ENCODE results near the gene SEMA5B. TPM values are rescaled to one million over a fixed set of nuclear protein-coding genes. Genes with fewer than 3 reads are reported as not detected.

Gene SEMA5B
- total and polyA plus RNA-seq, 12 donors, result 1.3 to 12.7 (median 7.4) TPM

DNA sequence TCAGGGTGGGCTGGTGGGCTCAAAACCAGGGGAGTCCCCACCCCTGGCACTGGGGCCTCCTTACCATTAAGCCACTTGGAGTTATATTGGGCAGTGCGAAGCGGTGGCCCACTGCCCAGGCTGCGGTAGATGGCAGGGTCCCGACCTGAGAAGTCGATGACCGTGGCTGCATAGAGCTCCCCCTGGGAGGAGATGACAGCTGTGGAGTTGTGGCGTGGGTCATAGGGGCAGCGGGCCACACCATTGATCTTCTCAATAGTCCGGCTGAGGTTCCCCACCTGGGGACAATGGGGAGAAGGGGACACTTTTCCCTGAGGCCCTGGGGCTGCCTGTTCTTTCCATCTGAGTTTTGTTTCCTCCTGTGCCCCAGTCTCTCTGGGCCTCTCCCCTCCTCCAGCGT lies 99.8 kb downstream of the SEMA5B start:
- no peaks in the 10 kb centered on the region for H3K36me3 ChIP-seq
- ATAC-seq (no peak), DNase-seq (no peak)
- TF ChIP-seq, protein P1, sequence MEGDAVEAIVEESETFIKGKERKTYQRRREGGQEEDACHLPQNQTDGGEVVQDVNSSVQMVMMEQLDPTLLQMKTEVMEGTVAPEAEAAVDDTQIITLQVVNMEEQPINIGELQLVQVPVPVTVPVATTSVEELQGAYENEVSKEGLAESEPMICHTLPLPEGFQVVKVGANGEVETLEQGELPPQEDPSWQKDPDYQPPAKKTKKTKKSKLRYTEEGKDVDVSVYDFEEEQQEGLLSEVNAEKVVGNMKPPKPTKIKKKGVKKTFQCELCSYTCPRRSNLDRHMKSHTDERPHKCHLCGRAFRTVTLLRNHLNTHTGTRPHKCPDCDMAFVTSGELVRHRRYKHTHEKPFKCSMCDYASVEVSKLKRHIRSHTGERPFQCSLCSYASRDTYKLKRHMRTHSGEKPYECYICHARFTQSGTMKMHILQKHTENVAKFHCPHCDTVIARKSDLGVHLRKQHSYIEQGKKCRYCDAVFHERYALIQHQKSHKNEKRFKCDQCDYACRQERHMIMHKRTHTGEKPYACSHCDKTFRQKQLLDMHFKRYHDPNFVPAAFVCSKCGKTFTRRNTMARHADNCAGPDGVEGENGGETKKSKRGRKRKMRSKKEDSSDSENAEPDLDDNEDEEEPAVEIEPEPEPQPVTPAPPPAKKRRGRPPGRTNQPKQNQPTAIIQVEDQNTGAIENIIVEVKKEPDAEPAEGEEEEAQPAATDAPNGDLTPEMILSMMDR (IDR thresholded peaks at IDR 0.05), result no peak
- intact Hi-C loops (cut with DNase I), result no loop called here
- H3K4me3 ChIP-seq, result no peak overlapping the region
- H3K27ac ChIP-seq, result no peak overlapping the region
- peaks cover 0 to 21% (median 0%) of the 10 kb centered on the region in 7 donors for H3K27me3 ChIP-seq
- peaks cover 0 to 16% (median 0%) of the 10 kb centered on the region in 9 donors for H3K4me1 ChIP-seq
- 92 to 94% methylated on average over 10 of the region's 10 CpGs for WGBS, 2 donors
- no peaks in the 10 kb centered on the region for H3K9me3 ChIP-seq

DNA sequence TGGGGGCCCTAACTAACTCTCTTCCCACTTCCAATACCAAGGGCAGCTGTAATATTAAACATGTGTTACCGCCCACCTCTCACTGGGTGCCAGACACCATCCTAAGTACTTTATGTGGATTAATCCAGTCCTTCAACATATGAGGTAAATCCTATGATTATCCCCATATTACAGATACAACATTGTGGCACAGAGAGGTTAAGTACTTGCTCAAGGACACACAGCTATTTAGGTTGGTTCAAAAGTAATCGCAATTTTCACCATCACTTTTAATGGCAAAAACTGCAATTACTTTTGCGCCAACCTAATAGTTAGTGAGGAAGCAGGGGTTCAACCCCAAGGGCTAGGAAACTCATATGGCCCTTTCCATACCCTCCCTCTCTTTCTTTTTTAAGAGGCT lies 100.8 kb downstream of the SEMA5B start:
- peaks cover 0 to 4% (median 0%) of the 10 kb centered on the region in 9 donors for H3K36me3 ChIP-seq
- WGBS, 2 donors, result 96 to 100% methylated on average over 3 of the region's 3 CpGs
- H3K27ac ChIP-seq, result no peak overlapping the region
- H3K27me3 ChIP-seq, result peaks cover 0 to 30% (median 6%) of the 10 kb centered on the region in 7 donors
- no peak overlapping the region for H3K4me3 ChIP-seq
- TF ChIP-seq, protein P1 (IDR thresholded peaks at IDR 0.05), result no peak
- DNase-seq (no peak), ATAC-seq (no peak)
- H3K4me1 ChIP-seq, result peaks cover 0 to 10% (median 0%) of the 10 kb centered on the region in 9 donors
- intact Hi-C loops (cut with DNase I), result no loop called here
- H3K9me3 ChIP-seq, result no peaks in the 10 kb centered on the region

DNA sequence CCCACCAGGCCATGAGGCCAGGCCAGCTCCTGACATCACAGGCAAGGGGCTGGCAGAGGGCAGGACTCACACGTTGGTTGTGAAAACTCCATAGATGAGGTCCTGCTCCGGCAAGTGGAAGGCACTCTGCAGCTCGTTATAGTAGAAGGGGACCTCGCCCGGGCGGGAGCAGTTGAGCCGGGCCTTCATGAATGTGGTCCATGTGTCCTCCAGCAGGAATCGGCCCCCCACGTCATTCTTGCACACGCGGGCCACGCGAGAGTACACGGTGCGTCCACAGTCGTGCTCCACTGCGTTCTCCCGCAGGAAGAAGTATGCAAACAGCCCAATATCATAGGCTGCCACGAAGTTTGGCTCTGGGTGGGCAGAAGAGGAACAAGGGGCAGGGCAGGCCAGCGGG lies 101.2 kb downstream of the SEMA5B start:
- H3K27me3 ChIP-seq, result peaks cover 0 to 35% (median 7%) of the 10 kb centered on the region in 7 donors
- peaks cover 0 to 10% (median 0%) of the 10 kb centered on the region in 9 donors for H3K4me1 ChIP-seq
- TF ChIP-seq, protein P1 (IDR thresholded peaks at IDR 0.05), result no peak
- 91 to 92% methylated on average over 20 of the region's 20 CpGs for WGBS, 2 donors
- H3K9me3 ChIP-seq, result no peaks in the 10 kb centered on the region
- peaks cover 0 to 5% (median 0%) of the 10 kb centered on the region in 9 donors for H3K36me3 ChIP-seq
- no peak for ATAC-seq
- intact Hi-C loops (cut with DNase I), result no loop called here
- H3K4me3 ChIP-seq, result no peak overlapping the region
- H3K27ac ChIP-seq, result no peak overlapping the region
- DNase-seq, result no peak

DNA sequence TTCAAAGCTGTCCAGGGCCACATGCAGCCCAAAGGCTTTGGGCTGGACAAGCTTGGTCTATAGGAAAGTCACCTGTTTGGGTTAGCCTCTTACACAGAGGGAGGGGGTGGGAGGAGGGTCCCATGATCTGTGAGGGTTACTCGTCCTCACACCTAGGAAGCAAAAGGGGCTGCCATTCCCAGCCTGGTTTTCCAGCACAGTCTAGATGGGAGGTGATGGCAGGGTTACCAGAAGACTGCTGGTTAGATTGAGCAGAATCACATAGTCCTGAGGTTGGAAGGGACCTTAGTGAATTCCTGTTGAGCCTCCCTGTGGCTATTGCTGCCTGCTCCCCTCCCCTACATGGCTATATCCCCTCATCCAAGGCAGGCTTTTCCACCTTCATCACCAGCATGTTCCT lies 101.8 kb downstream of the SEMA5B start:
- 86 to 89% methylated on average over 1 of the region's 1 CpG for WGBS, 2 donors

More for the DNA sequence above, 101.8 kb downstream of the SEMA5B start:
- DNase-seq (no peak), ATAC-seq (no peak)
- H3K9me3 ChIP-seq, result no peaks in the 10 kb centered on the region
- no peak overlapping the region for H3K4me3 ChIP-seq
- intact Hi-C loops (cut with DNase I), result no loop called here
- peaks cover 0 to 5% (median 0%) of the 10 kb centered on the region in 9 donors for H3K36me3 ChIP-seq
- peaks cover 0 to 10% (median 0%) of the 10 kb centered on the region in 9 donors for H3K4me1 ChIP-seq
- TF ChIP-seq, protein P1 (IDR thresholded peaks at IDR 0.05), result no peak
- peaks cover 0 to 40% (median 7%) of the 10 kb centered on the region in 7 donors for H3K27me3 ChIP-seq
- no peak overlapping the region for H3K27ac ChIP-seq
